ENCODE results near the gene MED13L. TPM values are rescaled to one million over a fixed set of nuclear protein-coding genes. Genes with fewer than 3 reads are reported as not detected.
"Not testable (repeated sequence)": the region's sequence is repeated elsewhere in the genome, so short reads cannot be mapped to it uniquely, and the experiment has no call there.

Gene MED13L
- total RNA-seq, 1 donor from 2014 or later, result 39.8 TPM

GRCh38 chr12:116288735-116289134 lies 11.2 kb upstream of the MED13L start:
- no peak for TF ChIP-seq CTCF (IDR thresholded peaks at IDR 0.05; ENCODE audit: insufficient read depth, low read length, severe bottlenecking)
- H3K36me3 ChIP-seq (ENCODE audit: control insufficient read depth, insufficient read depth, low read length), result no peaks in the 10 kb centered on the region
- H3K4me3 ChIP-seq (ENCODE audit: low read depth, low read length), result no peak overlapping the region
- DNase-seq (ENCODE audit: low read depth) (no peak), FAIRE-seq (no peak)
- H3K27me3 ChIP-seq (ENCODE audit: control insufficient read depth, insufficient read depth, low read length), result no peaks in the 10 kb centered on the region

GRCh38 chr12:116287842-116288301 lies 10.4 kb upstream of the MED13L start:
- no peak for TF ChIP-seq CTCF (IDR thresholded peaks at IDR 0.05; ENCODE audit: insufficient read depth, low read length, severe bottlenecking)
- Histone ChIP-seq H3K4me3 (ENCODE audit: low read depth, low read length) (no peak overlapping the region), H3K36me3 (ENCODE audit: control insufficient read depth, insufficient read depth, low read length) (no peaks in the 10 kb centered on the region), H3K27me3 (ENCODE audit: control insufficient read depth, insufficient read depth, low read length) (no peaks in the 10 kb centered on the region)
- FAIRE-seq, result no peak
- DNase-seq (ENCODE audit: low read depth), result no peak

GRCh38 chr12:116284396-116284795 lies 6.9 kb upstream of the MED13L start:
- Histone ChIP-seq H3K27me3 (ENCODE audit: control insufficient read depth, insufficient read depth, low read length) (no peaks in the 10 kb centered on the region), H3K4me3 (ENCODE audit: low read depth, low read length) (no peak overlapping the region), H3K36me3 (ENCODE audit: control insufficient read depth, insufficient read depth, low read length) (no peaks in the 10 kb centered on the region)
- FAIRE-seq (no peak), DNase-seq (ENCODE audit: low read depth) (no peak)
- no peak for TF ChIP-seq CTCF (IDR thresholded peaks at IDR 0.05; ENCODE audit: insufficient read depth, low read length, severe bottlenecking)

- not testable (repeated sequence) for H3K4me3 ChIP-seq (ENCODE audit: low read depth, low read length); H3K27me3 ChIP-seq (ENCODE audit: control insufficient read depth, insufficient read depth, low read length); FAIRE-seq; H3K36me3 ChIP-seq (ENCODE audit: control insufficient read depth, insufficient read depth, low read length); DNase-seq (ENCODE audit: low read depth)
Observed at GRCh38 chr12:116283881-116284280, 6.4 kb upstream of the MED13L start.

GRCh38 chr12:116282371-116283286 lies 5.1 kb upstream of the MED13L start:
- Histone ChIP-seq H3K36me3 (ENCODE audit: control insufficient read depth, insufficient read depth, low read length) (no peaks in the 10 kb centered on the region), H3K4me3 (ENCODE audit: low read depth, low read length) (no peak overlapping the region), H3K27me3 (ENCODE audit: control insufficient read depth, insufficient read depth, low read length) (no peaks in the 10 kb centered on the region)
- DNase-seq (ENCODE audit: low read depth) (no peak), FAIRE-seq (no peak)
- TF ChIP-seq CTCF (IDR thresholded peaks at IDR 0.05; ENCODE audit: insufficient read depth, low read length, severe bottlenecking), result no peak

- FAIRE-seq (no peak), DNase-seq (ENCODE audit: low read depth) (no peak)
- no peaks in the 10 kb centered on the region for H3K27me3 ChIP-seq (ENCODE audit: control insufficient read depth, insufficient read depth, low read length)
- TF ChIP-seq CTCF (IDR thresholded peaks at IDR 0.05; ENCODE audit: insufficient read depth, low read length, severe bottlenecking), result no peak
- H3K4me3 ChIP-seq (ENCODE audit: low read depth, low read length), result no peak overlapping the region
- H3K36me3 ChIP-seq (ENCODE audit: control insufficient read depth, insufficient read depth, low read length), result no peaks in the 10 kb centered on the region
Observed at GRCh38 chr12:116280595-116281290, 3.2 kb upstream of the MED13L start.

All from bronchial epithelial cell (primary cell).